WTC11 (cell line): ENCODE results near the gene RAB43. TPM values are rescaled to one million over a fixed set of nuclear protein-coding genes. Genes with fewer than 3 reads are reported as not detected.

Experiments used
- ATAC-seq: fragments of 200-7000 bp; cut with Tn5 transposase; 2 replicates; pipeline ENCODE4 v1.10.0; 2021; ENCODE audit warnings: mild to moderate bottlenecking, moderate library complexity
- CTCF ChIA-PET: fragments of 300-600 bp; sonication (Branson Sonifier 250); formaldehyde crosslinking; loops from one replicate; lab custom pipeline; 2021; ENCODE audit warnings: antibody characterized with exemption; lab: Charles Lee
- POLR2A ChIA-PET: fragments of 350-600 bp; sonication (Branson Sonifier 250); formaldehyde crosslinking; loops from one replicate; lab custom pipeline; 2021; ENCODE audit warnings: antibody characterized with exemption; lab: Charles Lee
- DNase-seq: peaks from one replicate; pipeline ENCODE4 v3.0.0; 2021; ENCODE audit warnings: low spot score
- H3K27ac Mint-ChIP-seq: 2 replicates; pipeline ENCODE4 v1.8.0; 2021; ENCODE audit warnings: mixed read lengths
- H3K27me3 Mint-ChIP-seq: 2 replicates; pipeline ENCODE4 v1.8.0; 2021; ENCODE audit warnings: low read depth, mild to moderate bottlenecking, moderate library complexity, mixed read lengths
- H3K36me3 Mint-ChIP-seq: 2 replicates; pipeline ENCODE4 v1.8.0; 2021; ENCODE audit warnings: mixed read lengths
- H3K4me1 Mint-ChIP-seq: 2 replicates; pipeline ENCODE4 v1.8.0; 2022; ENCODE audit warnings: mixed read lengths
- H3K4me3 Mint-ChIP-seq: 2 replicates; pipeline ENCODE4 v1.8.0; 2021; ENCODE audit warnings: mild to moderate bottlenecking, moderate library complexity, mixed read lengths
- H3K9me3 Mint-ChIP-seq: 2 replicates; pipeline ENCODE4 v1.8.0; 2021; ENCODE audit warnings: mixed read lengths
- AR ChIP-seq: fragments of 250-450 bp; sonication (Bioruptor Pico); IDR thresholded peaks from 2 replicates; pipeline ENCODE4 v1.9.0; 2021; ENCODE audit warnings: mild to moderate bottlenecking
- ATF1 ChIP-seq: sonication (generic); formaldehyde crosslinking; IDR thresholded peaks from 2 replicates; pipeline ENCODE4 v1.8.1; 2023; ENCODE audit warnings: mild to moderate bottlenecking, moderate library complexity, missing genetic modification reagents
- ATF2 ChIP-seq: sonication (generic); formaldehyde crosslinking; IDR thresholded peaks from 2 replicates; pipeline ENCODE4 v1.8.1; 2022; ENCODE audit warnings: low read depth, missing genetic modification reagents, borderline replicate concordance
- CBFB ChIP-seq: sonication (generic); formaldehyde crosslinking; IDR thresholded peaks from 2 replicates; pipeline ENCODE4 v1.8.1; 2022; ENCODE audit warnings: mild to moderate bottlenecking, low read depth, missing genetic modification reagents
- CREB1 ChIP-seq: sonication (generic); formaldehyde crosslinking; IDR thresholded peaks from 2 replicates; pipeline ENCODE4 v1.8.0; 2023; ENCODE audit warnings: mild to moderate bottlenecking, missing genetic modification reagents
- E2F5 ChIP-seq: sonication (generic); formaldehyde crosslinking; IDR thresholded peaks from 2 replicates; pipeline ENCODE4 v1.8.1; 2022; ENCODE audit warnings: mild to moderate bottlenecking, moderate library complexity, missing genetic modification reagents
- ERG ChIP-seq: fragments of 250-450 bp; sonication (Bioruptor Pico); IDR thresholded peaks from 2 replicates; pipeline ENCODE4 v1.8.0; 2021; ENCODE audit warnings: mild to moderate bottlenecking
- OVOL2 ChIP-seq: fragments of 250-450 bp; sonication (Bioruptor Pico); IDR thresholded peaks from 2 replicates; pipeline ENCODE4 v1.9.0; 2021; ENCODE audit warnings: mild to moderate bottlenecking, borderline replicate concordance
- RELA ChIP-seq: sonication (generic); formaldehyde crosslinking; IDR thresholded peaks from 2 replicates; pipeline ENCODE4 v1.8.1; 2022; ENCODE audit warnings: missing genetic modification reagents, mild to moderate bottlenecking, borderline replicate concordance
- RORB ChIP-seq: fragments of 250-450 bp; sonication (Bioruptor Pico); IDR thresholded peaks from 2 replicates; pipeline ENCODE4 v1.9.0; 2021; ENCODE audit warnings: mild to moderate bottlenecking
- SMAD4 ChIP-seq: sonication (generic); formaldehyde crosslinking; IDR thresholded peaks from 2 replicates; pipeline ENCODE4 v1.8.0; 2022; ENCODE audit warnings: mild to moderate bottlenecking, missing genetic modification reagents
- TEAD4 ChIP-seq: sonication (generic); formaldehyde crosslinking; IDR thresholded peaks from 2 replicates; pipeline ENCODE4 v1.8.0; 2022; ENCODE audit warnings: mild to moderate bottlenecking, missing genetic modification reagents
- TP53 ChIP-seq: sonication (generic); formaldehyde crosslinking; IDR thresholded peaks from 2 replicates; pipeline ENCODE4 v1.8.1; 2023; ENCODE audit warnings: mild to moderate bottlenecking, missing genetic modification reagents
- ZMAT4 ChIP-seq: fragments of 250-450 bp; sonication (Bioruptor Pico); IDR thresholded peaks from 2 replicates; pipeline ENCODE4 v1.9.0; 2021; ENCODE audit warnings: mild to moderate bottlenecking
- ZNF138 ChIP-seq: sonication (generic); formaldehyde crosslinking; conservative IDR thresholded peaks from 2 replicates; pipeline ENCODE4 v1.8.1; 2022; ENCODE audit warnings: mild to moderate bottlenecking, moderate library complexity, missing genetic modification reagents
- ZNF232 ChIP-seq: sonication (generic); formaldehyde crosslinking; IDR thresholded peaks from 2 replicates; pipeline ENCODE4 v1.8.0; 2022; ENCODE audit warnings: mild to moderate bottlenecking, missing genetic modification reagents
- ZNF281 ChIP-seq: sonication (generic); formaldehyde crosslinking; IDR thresholded peaks from 2 replicates; pipeline ENCODE4 v1.8.0; 2023; ENCODE audit warnings: mild to moderate bottlenecking, missing genetic modification reagents
- ZNF532 ChIP-seq: fragments of 250-450 bp; sonication (Bioruptor Pico); IDR thresholded peaks from 2 replicates; pipeline ENCODE4 v1.9.0; 2021; ENCODE audit warnings: mild to moderate bottlenecking, borderline replicate concordance
- total RNA-seq: library from RNA; stranded (reverse); gene quantifications from 3 replicates; pipeline ENCODE4 v1.2.3, GENCODE V29; 2021
- TF ChIP-seq, protein P1 (sequence below): sonication (generic); formaldehyde crosslinking; IDR thresholded peaks from 2 replicates; pipeline ENCODE4 v1.8.1; 2023; ENCODE audit warnings: mild to moderate bottlenecking, missing genetic modification reagents, borderline replicate concordance

RAB43 gene
- total RNA-seq, 1 experiment from 2014 or later: 34.5 TPM

GRCh38 chr3:129078510-129078909 lies 43.1 kb downstream of the RAB43 start:
- no peaks in the 10 kb centered on the region for H3K36me3 Mint-ChIP-seq
- CTCF ChIA-PET: interaction anchor here (1.4 kb wide), 1 partner anchor 25 kb away, joined by 3 read pairs; no protein-coding TSS in a partner anchor
- 0 out of 2 replicates have a peak, but pooled peaks cover 5% of the 10 kb centered on the region for H3K9me3 Mint-ChIP-seq

More at GRCh38 chr3:129078510-129078909, 43.1 kb downstream of the RAB43 start:
- no peaks in the 10 kb centered on the region for H3K4me1 Mint-ChIP-seq
- ATAC-seq (no peak), DNase-seq (no peak)
- H3K27me3 Mint-ChIP-seq: peaks cover 8% of the 10 kb centered on the region
- POLR2A ChIA-PET: no interaction called here
- H3K27ac Mint-ChIP-seq: no peak overlapping the region
- TF ChIP-seq CREB1 (no peak), ZNF138 (CRISPR knock-in tag) (no peak), E2F5 (CRISPR knock-in tag) (no peak), ATF1 (no peak), OVOL2 (CRISPR knock-in tag) (no peak), SMAD4 (CRISPR knock-in tag) (no peak), AR (CRISPR knock-in tag) (no peak), ZMAT4 (CRISPR knock-in tag) (no peak), RORB (CRISPR knock-in tag) (no peak), ATF2 (CRISPR knock-in tag) (no peak), TP53 (CRISPR knock-in tag) (no peak), ZNF532 (CRISPR knock-in tag) (no peak), ERG (CRISPR knock-in tag) (no peak), ZNF281 (CRISPR knock-in tag) (no peak), TEAD4 (CRISPR knock-in tag) (no peak), ZNF232 (no peak), CBFB (CRISPR knock-in tag) (no peak), RELA (CRISPR knock-in tag) (no peak)
- TF ChIP-seq, protein P1, sequence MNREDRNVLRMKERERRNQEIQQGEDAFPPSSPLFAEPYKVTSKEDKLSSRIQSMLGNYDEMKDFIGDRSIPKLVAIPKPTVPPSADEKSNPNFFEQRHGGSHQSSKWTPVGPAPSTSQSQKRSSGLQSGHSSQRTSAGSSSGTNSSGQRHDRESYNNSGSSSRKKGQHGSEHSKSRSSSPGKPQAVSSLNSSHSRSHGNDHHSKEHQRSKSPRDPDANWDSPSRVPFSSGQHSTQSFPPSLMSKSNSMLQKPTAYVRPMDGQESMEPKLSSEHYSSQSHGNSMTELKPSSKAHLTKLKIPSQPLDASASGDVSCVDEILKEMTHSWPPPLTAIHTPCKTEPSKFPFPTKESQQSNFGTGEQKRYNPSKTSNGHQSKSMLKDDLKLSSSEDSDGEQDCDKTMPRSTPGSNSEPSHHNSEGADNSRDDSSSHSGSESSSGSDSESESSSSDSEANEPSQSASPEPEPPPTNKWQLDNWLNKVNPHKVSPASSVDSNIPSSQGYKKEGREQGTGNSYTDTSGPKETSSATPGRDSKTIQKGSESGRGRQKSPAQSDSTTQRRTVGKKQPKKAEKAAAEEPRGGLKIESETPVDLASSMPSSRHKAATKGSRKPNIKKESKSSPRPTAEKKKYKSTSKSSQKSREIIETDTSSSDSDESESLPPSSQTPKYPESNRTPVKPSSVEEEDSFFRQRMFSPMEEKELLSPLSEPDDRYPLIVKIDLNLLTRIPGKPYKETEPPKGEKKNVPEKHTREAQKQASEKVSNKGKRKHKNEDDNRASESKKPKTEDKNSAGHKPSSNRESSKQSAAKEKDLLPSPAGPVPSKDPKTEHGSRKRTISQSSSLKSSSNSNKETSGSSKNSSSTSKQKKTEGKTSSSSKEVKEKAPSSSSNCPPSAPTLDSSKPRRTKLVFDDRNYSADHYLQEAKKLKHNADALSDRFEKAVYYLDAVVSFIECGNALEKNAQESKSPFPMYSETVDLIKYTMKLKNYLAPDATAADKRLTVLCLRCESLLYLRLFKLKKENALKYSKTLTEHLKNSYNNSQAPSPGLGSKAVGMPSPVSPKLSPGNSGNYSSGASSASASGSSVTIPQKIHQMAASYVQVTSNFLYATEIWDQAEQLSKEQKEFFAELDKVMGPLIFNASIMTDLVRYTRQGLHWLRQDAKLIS (CRISPR knock-in tag): no peak
- TF ChIP-seq, all 79 proteins: peak for 0
- no peak overlapping the region for H3K4me3 Mint-ChIP-seq
